GM23338 (cell line): ENCODE results near the gene NEU3. TPM values are rescaled to one million over a fixed set of nuclear protein-coding genes. Genes with fewer than 3 reads are reported as not detected.

Experiments
- ATAC-seq: fragments of 200-7000 bp; cut with Tn5 transposase; 3 replicates; pipeline ENCODE4 v1.9.1; 2020
- DNase-seq: peaks from one replicate; pipeline ENCODE4 v3.0.0-alpha.2; 2015; ENCODE audit warnings: low spot score
- H2AFZ ChIP-seq: fragments of 200-600 bp; sonication (generic); 2 replicates; pipeline ENCODE4 v1.8.0; 2016; ENCODE audit warnings: antibody characterized with exemption, mild to moderate bottlenecking, moderate library complexity
- H3F3A ChIP-seq: fragments of 200-600 bp; sonication (generic); replicated peaks from 2 replicates; pipeline ENCODE4 v1.8.0; 2017; ENCODE audit warnings: antibody characterized with exemption, mixed run types, low read depth
- H3K27ac ChIP-seq: fragments of 200-600 bp; sonication (generic); 2 replicates; pipeline ENCODE4 v1.6.1; 2016; ENCODE audit warnings: low read depth
- H3K27me3 ChIP-seq: fragments of 200-600 bp; sonication (generic); 2 replicates; pipeline ENCODE4 v1.8.0; 2016; ENCODE audit warnings: mild to moderate bottlenecking, mixed run types, moderate library complexity; ENCODE audit not compliant: insufficient read depth
- H3K36me3 ChIP-seq: fragments of 200-600 bp; sonication (generic); 2 replicates; pipeline ENCODE4 v1.8.0; 2016; ENCODE audit warnings: mild to moderate bottlenecking; ENCODE audit not compliant: insufficient read depth
- H3K4me1 ChIP-seq: fragments of 200-600 bp; sonication (generic); 2 replicates; pipeline ENCODE4 v1.8.0; 2016; ENCODE audit warnings: mild to moderate bottlenecking, moderate library complexity; ENCODE audit not compliant: insufficient read depth
- H3K4me2 ChIP-seq: fragments of 200-600 bp; sonication (generic); 2 replicates; pipeline ENCODE4 v1.7.1; 2017; ENCODE audit warnings: mixed run types
- H3K4me3 ChIP-seq: fragments of 200-600 bp; sonication (generic); 2 replicates; pipeline ENCODE4 v1.6.1; 2016; ENCODE audit warnings: mixed run types
- H3K79me2 ChIP-seq: fragments of 200-600 bp; sonication (generic); replicated peaks from 2 replicates; pipeline ENCODE4 v1.8.0; 2017; ENCODE audit warnings: mild to moderate bottlenecking; ENCODE audit not compliant: insufficient read depth
- H3K9me2 ChIP-seq: fragments of 200-600 bp; sonication (generic); 2 replicates; pipeline ENCODE4 v1.8.0; 2017; ENCODE audit not compliant: insufficient read depth
- H4K20me1 ChIP-seq: fragments of 200-600 bp; sonication (generic); replicated peaks from 2 replicates; pipeline ENCODE4 v1.8.0; 2017; ENCODE audit warnings: mild to moderate bottlenecking; ENCODE audit not compliant: insufficient read depth
- H3K27ac Mint-ChIP-seq: 2 replicates; pipeline ENCODE4 v1.8.0; 2020; ENCODE audit warnings: inconsistent platforms, mild to moderate bottlenecking, moderate library complexity, mixed read lengths
- H3K27me3 Mint-ChIP-seq: 3 replicates; pipeline ENCODE4 v1.8.0; 2022; ENCODE audit warnings: low read depth, mild to moderate bottlenecking, moderate library complexity, mixed read lengths, inconsistent platforms; ENCODE audit not compliant: insufficient read depth, poor library complexity
- H3K36me3 Mint-ChIP-seq: 3 replicates; pipeline ENCODE4 v1.8.0; 2021; ENCODE audit warnings: low read depth, mild to moderate bottlenecking, inconsistent platforms, moderate library complexity, mixed read lengths
- H3K4me1 Mint-ChIP-seq: 3 replicates; pipeline ENCODE4 v1.8.0; 2020; ENCODE audit warnings: mild to moderate bottlenecking, inconsistent platforms, mixed read lengths
- H3K4me3 Mint-ChIP-seq: 3 replicates; pipeline ENCODE4 v1.8.0; 2021; ENCODE audit warnings: moderate library complexity, mild to moderate bottlenecking, inconsistent platforms, mixed read lengths
- H3K9me3 Mint-ChIP-seq: 3 replicates; pipeline ENCODE4 v1.8.0; 2020; ENCODE audit warnings: moderate library complexity, mild to moderate bottlenecking, inconsistent platforms, mixed read lengths
- ETS1 ChIP-seq: IDR thresholded peaks from 2 replicates; pipeline ENCODE4 v1.6.1; 2016; ENCODE audit warnings: antibody characterized with exemption
- EZH2 ChIP-seq: fragments of 200-600 bp; sonication (generic); IDR thresholded peaks from one replicate; pipeline ENCODE4 v1.8.0; 2017; ENCODE audit warnings: antibody characterized with exemption, mild to moderate bottlenecking, low read depth; ENCODE audit not compliant: unreplicated experiment
- EZH2phosphoT487 ChIP-seq: fragments of 200-600 bp; sonication (generic); IDR thresholded peaks from one replicate; pipeline ENCODE4 v1.8.1; 2018; ENCODE audit warnings: antibody characterized with exemption; ENCODE audit not compliant: unreplicated experiment
- JUNB ChIP-seq: IDR thresholded peaks from one replicate; pipeline ENCODE4 v1.6.1; 2016; ENCODE audit warnings: antibody characterized with exemption; ENCODE audit not compliant: unreplicated experiment
- NANOG ChIP-seq: IDR thresholded peaks from 2 replicates; pipeline ENCODE4 v1.6.1; 2016; ENCODE audit warnings: antibody characterized with exemption, borderline replicate concordance
- ZNF331 ChIP-seq: fragments of 250-450 bp; sonication (Bioruptor Pico); IDR thresholded peaks from 2 replicates; pipeline ENCODE4 v1.5.0; 2020; ENCODE audit warnings: low read depth, mild to moderate bottlenecking, moderate library complexity
- ZNF462 ChIP-seq: fragments of 250-450 bp; sonication (Bioruptor Pico); IDR thresholded peaks from 2 replicates; pipeline ENCODE4 v1.5.0; 2020; ENCODE audit warnings: mild to moderate bottlenecking, moderate library complexity
- polyA plus RNA-seq: library from polyadenylated mRNA; unstranded; fragments of >200 nt; fragmentation: Nextera tagmentation; extraction: Ambion mirVana; gene quantifications from 2 replicates; pipeline ENCODE4 v1.2.1, GENCODE V29; 2016
- total RNA-seq: library from RNA; depleted of rRNA; stranded (reverse); fragments of >200 nt; shearing (Covaris generic); gene quantifications from 2 replicates; pipeline ENCODE4 v1.2.3, GENCODE V29; 2014

NEU3 gene
- total and polyA plus RNA-seq, 2 experiments from 2014 or later, result 2.8 to 25.9 TPM

GRCh38 chr11:74984730-74985129 is 4.0 kb upstream of the NEU3 start:
- Histone ChIP-seq H3K27me3 (no peaks in the 10 kb centered on the region), H3K36me3 (no peaks in the 10 kb centered on the region), H3F3A (0 out of 2 replicates have a peak, but pooled peaks cover 4% of the 10 kb centered on the region), H3K27ac (no peak overlapping the region), H4K20me1 (peaks cover 6% of the 10 kb centered on the region), H3K9me2 (no peaks in the 10 kb centered on the region), H2AFZ (no peak overlapping the region), H3K4me3 (no peak overlapping the region), H3K4me2 (no peak overlapping the region), H3K4me1 (peaks cover 4% of the 10 kb centered on the region), H3K79me2 (peaks cover 5% of the 10 kb centered on the region; the same call in 1 of the 2 replicates)
- peaks cover 5% of the 10 kb centered on the region; the same call in 2 of the 3 replicates for H3K4me1 Mint-ChIP-seq
- TF ChIP-seq ZNF462 (no peak), ZNF331 (CRISPR knock-in tag) (no peak), ETS1 (no peak), JUNB (no peak), EZH2phosphoT487 (no peak), NANOG (no peak), EZH2 (no peak)
- H3K9me3 Mint-ChIP-seq, result no peaks in the 10 kb centered on the region
- H3K4me3 Mint-ChIP-seq, result no peak overlapping the region
- H3K27ac Mint-ChIP-seq, result no peak overlapping the region
- ATAC-seq (no peak), DNase-seq (no peak)
- H3K36me3 Mint-ChIP-seq, result 0 out of 3 replicates have a peak, but pooled peaks cover 4% of the 10 kb centered on the region
- peaks cover 3% of the 10 kb centered on the region for H3K27me3 Mint-ChIP-seq
